Naive B cell (primary cell): ENCODE measurements around the gene SIRT5. TPM values are rescaled to one million over a fixed set of nuclear protein-coding genes. Genes with fewer than 3 reads are reported as not detected.

Source experiments
- ATAC-seq, 2 donors: fragments of 150-1000 bp; cut with Tn5 transposase; 2 replicates each; pipeline ENCODE4 v1.10.0; 2021; ENCODE audit warnings: low read depth in 2 of 2, mild to moderate bottlenecking in 2 of 2, moderate library complexity in 2 of 2
- DNase-seq: peaks from one replicate; pipeline ENCODE4 v3.0.0; 2022
- H3K27ac Mint-ChIP-seq, 6 donors: one replicate each; pipeline ENCODE4 v1.8.0; 2020 to 2022; ENCODE audit warnings: mild to moderate bottlenecking in 6 of 6, mixed read lengths in 6 of 6, moderate library complexity in 5 of 6, inconsistent platforms in 2 of 6
- H3K27me3 Mint-ChIP-seq, 3 donors: one replicate each; pipeline ENCODE4 v1.8.0; 2021 to 2022; ENCODE audit warnings: mixed read lengths in 3 of 3, mild to moderate bottlenecking in 1 of 3
- H3K36me3 Mint-ChIP-seq, 2 donors: one replicate each; pipeline ENCODE4 v1.8.0; 2020 to 2022; ENCODE audit warnings: mixed read lengths in 2 of 2, inconsistent platforms in 1 of 2, mild to moderate bottlenecking in 1 of 2
- H3K4me1 Mint-ChIP-seq, 3 donors: one replicate each; pipeline ENCODE4 v1.8.0; 2020 to 2022; ENCODE audit warnings: mixed read lengths in 3 of 3, inconsistent platforms in 1 of 3, mild to moderate bottlenecking in 1 of 3, moderate library complexity in 1 of 3
- H3K4me3 Mint-ChIP-seq, 8 donors: one replicate each; pipeline ENCODE4 v1.8.0; 2020 to 2022; ENCODE audit warnings: mild to moderate bottlenecking in 8 of 8, mixed read lengths in 8 of 8, moderate library complexity in 8 of 8, inconsistent platforms in 2 of 8
- H3K9me3 Mint-ChIP-seq, 7 donors: one replicate each; pipeline ENCODE4 v1.8.0; 2020 to 2022; ENCODE audit warnings: mixed read lengths in 7 of 7, mild to moderate bottlenecking in 5 of 7, inconsistent platforms in 2 of 7, moderate library complexity in 1 of 7
- polyA plus RNA-seq, 6 donors: library from polyadenylated mRNA; unstranded; fragments of 300-500 nt; fragmentation: Illumina TruSeq; gene quantifications; one replicate each; pipeline ENCODE4 v1.2.3, GENCODE V29; 2021; ENCODE audit warnings: low read depth in 6 of 6

The SIRT5 gene
- polyA plus RNA-seq, 6 donors from 2014 or later: 10.4 to 14.7 (median 11.5) TPM

DNA sequence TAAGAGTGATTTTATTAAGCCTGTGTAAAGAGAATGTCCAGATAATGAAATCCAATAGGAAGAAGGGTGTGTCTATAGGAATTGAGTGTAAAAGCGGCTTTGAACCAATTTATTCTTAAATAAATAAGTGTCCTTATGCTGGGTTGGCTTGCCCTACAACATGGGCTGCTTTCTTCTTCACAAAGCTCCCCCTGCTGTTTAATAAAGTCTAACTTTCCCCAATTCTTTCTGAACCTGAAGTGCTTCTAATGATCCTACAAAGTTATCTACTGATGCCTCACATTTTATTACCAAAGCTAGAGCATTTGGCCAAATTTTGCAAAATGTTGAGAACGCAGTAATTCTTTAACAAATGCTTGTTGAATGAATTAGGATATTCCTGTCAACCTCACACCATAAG lies 36.3 kb upstream of the SIRT5 start:
- Mint-ChIP-seq H3K27me3 (no peaks in the 10 kb centered on the region), H3K36me3 (no peaks in the 10 kb centered on the region), H3K9me3 (no peaks in the 10 kb centered on the region), H3K4me1 (peaks cover 4 to 20% (median 12%) of the 10 kb centered on the region in 3 donors), H3K4me3 (no peak overlapping the region), H3K27ac (peak overlapping the region in 2 of 6 donors; percentile 20 to 83)
- DNase-seq (peak; percentile 34), ATAC-seq (peak in 1 of 2 donors; percentile 61)

- Mint-ChIP-seq H3K4me1 (peaks cover 4 to 20% (median 12%) of the 10 kb centered on the region in 3 donors), H3K36me3 (no peaks in the 10 kb centered on the region), H3K27ac (peak overlapping the region in 1 of 6 donors; percentile 83), H3K9me3 (no peaks in the 10 kb centered on the region), H3K4me3 (no peak overlapping the region), H3K27me3 (no peaks in the 10 kb centered on the region)
- DNase-seq (no peak), ATAC-seq (no peak)
Measured at GRCh38 chr6:13538600-13538999, 35.8 kb upstream of the SIRT5 start.

GRCh38 chr6:13539572-13539971 lies 34.8 kb upstream of the SIRT5 start:
- H3K9me3 Mint-ChIP-seq: no peaks in the 10 kb centered on the region
- ATAC-seq (peak; percentile 83 to 94), DNase-seq (peak; percentile 42)
- H3K4me3 Mint-ChIP-seq: peak overlapping the region in 1 of 8 donors; percentile 47
- H3K4me1 Mint-ChIP-seq: peaks cover 4 to 20% (median 12%) of the 10 kb centered on the region in 3 donors
- H3K27me3 Mint-ChIP-seq: no peaks in the 10 kb centered on the region
- no peaks in the 10 kb centered on the region for H3K36me3 Mint-ChIP-seq
- no peak overlapping the region for H3K27ac Mint-ChIP-seq

DNA sequence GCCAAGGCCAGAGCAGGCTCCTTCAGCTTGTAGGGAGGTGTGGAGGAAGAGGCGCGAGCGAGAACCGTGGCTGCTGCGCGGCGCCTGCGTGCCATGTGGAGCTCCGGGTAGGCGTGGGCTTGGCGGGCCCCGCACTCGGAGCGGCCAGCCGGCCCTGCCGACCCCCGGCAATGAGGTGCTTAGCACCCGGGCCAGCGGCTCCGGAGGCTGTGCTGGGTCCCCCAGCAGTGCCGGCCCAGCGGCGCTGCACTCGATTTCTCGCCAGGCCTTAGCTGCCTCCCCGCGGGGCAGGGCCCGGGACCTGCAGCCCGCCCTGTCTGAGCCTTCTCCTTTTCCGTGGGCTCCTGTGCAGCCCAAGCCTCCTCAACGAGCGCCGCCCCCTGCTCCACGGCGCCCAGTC lies 32.9 kb upstream of the SIRT5 start:
- Mint-ChIP-seq H3K36me3 (no peaks in the 10 kb centered on the region), H3K4me3 (no peak overlapping the region), H3K27ac (no peak overlapping the region), H3K4me1 (peaks cover 4 to 20% (median 12%) of the 10 kb centered on the region in 3 donors), H3K9me3 (no peaks in the 10 kb centered on the region), H3K27me3 (no peaks in the 10 kb centered on the region)
- ATAC-seq (no peak), DNase-seq (no peak)

DNA sequence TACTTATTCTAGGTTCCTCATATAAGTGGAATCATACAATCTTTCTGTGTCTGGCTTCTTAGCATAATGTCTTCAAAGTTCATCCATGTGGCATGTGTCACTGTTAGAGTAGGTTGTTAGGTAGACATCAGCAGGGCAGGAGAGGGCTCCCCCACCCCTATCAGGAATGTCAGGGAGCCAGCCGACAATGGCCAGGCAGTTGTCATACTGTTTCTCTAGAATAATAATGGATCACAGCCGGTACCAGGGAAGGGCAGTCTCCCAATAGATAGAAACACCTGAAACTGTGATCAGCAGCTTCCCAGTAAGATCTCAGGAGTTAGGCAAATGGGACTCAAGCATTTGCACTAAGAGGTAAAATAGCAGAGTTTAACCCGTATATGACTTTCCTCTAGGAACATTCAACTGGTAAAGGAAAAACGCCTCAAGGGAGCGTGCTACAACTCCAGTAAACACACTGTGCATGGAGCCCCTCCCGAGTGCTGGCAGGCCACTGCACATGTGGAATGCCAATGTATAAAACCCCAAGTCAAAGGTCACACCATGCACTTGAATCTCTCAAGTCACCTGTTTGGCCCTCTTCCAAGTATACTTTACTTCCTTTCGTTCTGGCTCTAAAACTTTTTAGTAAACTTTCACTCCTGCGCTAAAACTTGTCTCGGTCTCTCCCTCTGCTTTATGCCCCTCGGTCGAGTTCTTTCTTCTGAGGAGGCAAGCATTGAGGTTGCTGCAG lies 29.8 kb upstream of the SIRT5 start:
- H3K36me3 Mint-ChIP-seq: no peaks in the 10 kb centered on the region
- H3K27ac Mint-ChIP-seq: peak overlapping the region in 1 of 6 donors; percentile 21
- H3K27me3 Mint-ChIP-seq: no peaks in the 10 kb centered on the region
- H3K9me3 Mint-ChIP-seq: peaks cover 0 to 3% (median 0%) of the 10 kb centered on the region in 7 donors
- H3K4me1 Mint-ChIP-seq: peaks cover 14 to 21% (median 18%) of the 10 kb centered on the region in 3 donors
- ATAC-seq (no peak), DNase-seq (no peak)
- no peak overlapping the region for H3K4me3 Mint-ChIP-seq

GRCh38 chr6:13545885-13546284 lies 28.5 kb upstream of the SIRT5 start:
- DNase-seq (no peak), ATAC-seq (no peak)
- Mint-ChIP-seq H3K4me3 (no peak overlapping the region), H3K27ac (no peak overlapping the region), H3K9me3 (peaks cover 0 to 3% (median 0%) of the 10 kb centered on the region in 7 donors), H3K4me1 (peaks cover 12 to 16% (median 15%) of the 10 kb centered on the region in 3 donors), H3K36me3 (no peaks in the 10 kb centered on the region), H3K27me3 (no peaks in the 10 kb centered on the region)

- ATAC-seq (peak; percentile 30 to 60), DNase-seq (no peak)
- Mint-ChIP-seq H3K27ac (peak overlapping the region in 3 of 6 donors; percentile 1 to 84 (median 79)), H3K27me3 (peaks cover 0 to 4% (median 0%) of the 10 kb centered on the region in 3 donors), H3K9me3 (peaks cover 0 to 3% (median 0%) of the 10 kb centered on the region in 7 donors), H3K4me1 (peaks cover 12 to 16% (median 15%) of the 10 kb centered on the region in 3 donors), H3K36me3 (no peaks in the 10 kb centered on the region), H3K4me3 (no peak overlapping the region)
Measured at GRCh38 chr6:13548500-13549210, 25.7 kb upstream of the SIRT5 start.

DNA sequence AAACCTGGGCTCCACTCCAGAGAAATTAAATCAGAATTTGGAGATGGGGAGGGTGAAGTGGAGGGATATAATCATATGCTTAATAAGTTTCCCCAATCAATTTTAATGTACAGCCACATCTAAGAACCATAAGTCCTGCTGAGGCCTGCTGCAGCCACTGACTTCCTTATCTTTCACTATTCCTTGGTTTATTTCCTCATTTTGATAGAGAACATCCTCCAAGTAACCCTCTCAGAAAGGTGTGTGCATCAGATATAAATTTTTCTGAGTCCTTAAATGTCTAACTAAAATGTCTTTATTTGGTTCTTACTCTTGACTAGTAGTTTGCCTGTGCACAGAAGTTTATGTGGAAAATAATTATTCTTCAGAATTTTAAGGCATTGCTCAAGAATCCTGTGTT lies 23.7 kb upstream of the SIRT5 start:
- peaks cover 0 to 3% (median 0%) of the 10 kb centered on the region in 7 donors for H3K9me3 Mint-ChIP-seq
- H3K27ac Mint-ChIP-seq: no peak overlapping the region
- H3K36me3 Mint-ChIP-seq: no peaks in the 10 kb centered on the region
- H3K4me1 Mint-ChIP-seq: peaks cover 12 to 16% (median 15%) of the 10 kb centered on the region in 3 donors
- ATAC-seq (no peak), DNase-seq (no peak)
- H3K27me3 Mint-ChIP-seq: peaks cover 0 to 4% (median 0%) of the 10 kb centered on the region in 3 donors
- no peak overlapping the region for H3K4me3 Mint-ChIP-seq

GRCh38 chr6:13553646-13554045 lies 20.8 kb upstream of the SIRT5 start:
- no peaks in the 10 kb centered on the region for H3K36me3 Mint-ChIP-seq
- peaks cover 0 to 4% (median 0%) of the 10 kb centered on the region in 3 donors for H3K27me3 Mint-ChIP-seq
- no peak for DNase-seq
- peaks cover 8 to 10% (median 8%) of the 10 kb centered on the region in 3 donors for H3K4me1 Mint-ChIP-seq
- peaks cover 0 to 3% (median 0%) of the 10 kb centered on the region in 7 donors for H3K9me3 Mint-ChIP-seq
- H3K27ac Mint-ChIP-seq: no peak overlapping the region
- no peak for ATAC-seq
- H3K4me3 Mint-ChIP-seq: no peak overlapping the region

DNA sequence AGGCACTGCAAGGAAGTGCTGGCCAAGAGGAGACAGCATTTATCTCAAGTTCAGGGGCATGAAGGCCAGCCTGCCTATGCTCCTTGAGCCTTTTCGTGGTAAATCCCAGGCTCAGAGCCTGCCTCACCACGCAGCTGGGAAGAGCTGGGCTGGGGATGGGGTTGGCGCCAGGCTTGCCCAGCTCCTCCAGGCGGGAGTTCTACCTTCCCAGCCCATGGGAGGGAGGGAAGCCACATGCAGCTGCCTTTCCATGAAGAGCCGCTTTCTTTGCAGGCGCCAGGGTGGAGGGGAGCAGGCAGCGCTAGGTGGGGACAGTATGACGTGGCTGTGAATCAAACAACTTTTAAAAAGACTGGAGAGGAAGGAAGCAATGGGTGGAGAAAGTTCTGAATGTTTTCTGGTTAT lies 19.5 kb upstream of the SIRT5 start:
- Mint-ChIP-seq H3K27ac (no peak overlapping the region), H3K36me3 (no peaks in the 10 kb centered on the region), H3K27me3 (peaks cover 0 to 4% (median 0%) of the 10 kb centered on the region in 3 donors), H3K4me1 (no peaks in the 10 kb centered on the region), H3K9me3 (peaks cover 0 to 3% (median 0%) of the 10 kb centered on the region in 7 donors), H3K4me3 (no peak overlapping the region)
- ATAC-seq (no peak), DNase-seq (no peak)

DNA sequence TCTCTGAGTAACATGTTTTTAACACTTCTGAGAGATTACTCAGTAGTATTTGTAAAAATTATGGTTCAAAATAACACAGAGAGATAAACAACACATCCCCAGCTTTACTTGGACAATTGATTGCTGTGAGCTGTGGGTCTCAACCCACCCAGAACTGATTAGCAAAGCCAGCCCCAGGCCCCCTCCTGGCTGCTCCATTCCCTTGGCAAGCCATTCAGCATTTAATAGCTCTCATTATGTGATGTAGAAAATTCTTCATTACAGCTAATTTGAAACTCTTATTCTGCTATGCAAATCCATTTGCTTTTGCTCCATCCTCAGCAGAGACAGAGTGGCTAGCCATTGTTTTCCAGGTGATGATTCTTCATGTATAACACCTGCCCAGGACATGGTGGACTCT lies 16.6 kb upstream of the SIRT5 start:
- no peak for ATAC-seq
- H3K27ac Mint-ChIP-seq: no peak overlapping the region
- peaks cover 0 to 3% (median 0%) of the 10 kb centered on the region in 7 donors for H3K9me3 Mint-ChIP-seq
- H3K36me3 Mint-ChIP-seq: no peaks in the 10 kb centered on the region
- H3K4me3 Mint-ChIP-seq: no peak overlapping the region
- DNase-seq: no peak
- H3K27me3 Mint-ChIP-seq: peaks cover 0 to 4% (median 0%) of the 10 kb centered on the region in 3 donors
- no peaks in the 10 kb centered on the region for H3K4me1 Mint-ChIP-seq

DNA sequence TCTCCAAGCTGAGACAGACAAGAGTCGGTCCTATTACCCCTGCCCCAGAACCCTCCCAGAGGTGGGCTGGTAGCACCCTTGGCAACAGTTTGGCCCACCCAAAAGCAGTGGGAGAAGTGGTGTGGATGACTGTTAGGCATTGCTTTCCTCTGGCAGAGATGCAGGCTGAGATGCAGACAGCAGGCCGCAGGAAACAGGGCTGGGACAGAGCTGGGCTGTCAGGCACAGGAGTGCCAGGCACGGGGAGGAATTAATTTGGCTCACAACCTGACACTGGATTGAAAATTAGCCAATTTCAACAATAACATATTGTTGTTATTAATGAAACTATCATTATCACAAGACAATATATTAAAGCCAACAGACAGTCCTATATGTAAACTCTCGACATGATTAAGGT lies 15.7 kb upstream of the SIRT5 start:
- no peaks in the 10 kb centered on the region for H3K4me1 Mint-ChIP-seq
- H3K36me3 Mint-ChIP-seq: no peaks in the 10 kb centered on the region
- H3K9me3 Mint-ChIP-seq: no peaks in the 10 kb centered on the region
- H3K4me3 Mint-ChIP-seq: peak overlapping the region in 1 of 8 donors; percentile 72
- no peak for ATAC-seq
- DNase-seq: no peak
- H3K27me3 Mint-ChIP-seq: peaks cover 0 to 4% (median 0%) of the 10 kb centered on the region in 3 donors
- no peak overlapping the region for H3K27ac Mint-ChIP-seq

GRCh38 chr6:13559251-13559650 lies 15.2 kb upstream of the SIRT5 start:
- no peak for DNase-seq
- H3K27ac Mint-ChIP-seq: no peak overlapping the region
- ATAC-seq: no peak
- no peaks in the 10 kb centered on the region for H3K4me1 Mint-ChIP-seq
- peaks cover 0 to 4% (median 0%) of the 10 kb centered on the region in 3 donors for H3K27me3 Mint-ChIP-seq
- no peak overlapping the region for H3K4me3 Mint-ChIP-seq
- no peaks in the 10 kb centered on the region for H3K36me3 Mint-ChIP-seq
- no peaks in the 10 kb centered on the region for H3K9me3 Mint-ChIP-seq
